ENCODE data around the gene MPZL1. TPM values are rescaled to one million over a fixed set of nuclear protein-coding genes. Genes with fewer than 3 reads are reported as not detected.

MPZL1 gene
- total RNA-seq = 104 and 106 TPM in 2 replicates

DNA sequence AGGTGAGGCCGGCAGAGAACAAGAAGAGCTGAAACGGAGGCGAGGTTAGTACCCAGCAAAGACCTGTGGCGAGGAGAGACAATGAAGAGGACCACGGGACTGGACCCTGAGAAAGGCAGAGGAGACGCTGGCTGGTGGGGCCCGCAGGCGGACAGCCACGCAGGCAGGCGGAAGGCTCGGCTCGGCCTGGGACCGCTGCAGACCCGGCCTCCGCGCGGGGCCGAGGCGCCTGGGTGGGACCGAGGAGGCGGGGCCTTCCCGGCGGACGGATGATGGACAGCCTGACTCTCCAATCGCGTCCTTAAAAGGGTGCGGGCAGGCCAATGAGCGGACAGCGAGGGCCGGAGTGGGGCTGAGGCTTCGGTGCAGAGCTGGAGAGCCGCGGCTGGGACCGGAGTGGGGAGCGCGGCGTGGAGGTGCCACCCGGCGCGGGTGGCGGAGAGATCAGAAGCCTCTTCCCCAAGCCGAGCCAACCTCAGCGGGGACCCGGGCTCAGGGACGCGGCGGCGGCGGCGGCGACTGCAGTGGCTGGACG lies at the start of gene MPZL1:
Gene MPZL1 (plus strand): TSS at position 366 of the 535 bp plus-strand sequence. CDS start 170 bp downstream, outside the sequence.

Other genes with a start within 250 kb of the MPZL1 start
- 0.44 TPM in 1 of 2 replicates, not detected in the other for gene CD247, start 203.5 kb upstream of the MPZL1 start, total RNA-seq
- 256 and 303 TPM in 2 replicates for gene CREG1, start 168.2 kb upstream of the MPZL1 start, total RNA-seq
- 1.6 and 1.7 TPM in 2 replicates for gene RCSD1, start 91.8 kb upstream of the MPZL1 start, total RNA-seq
- 0.06 TPM in 1 of 2 replicates, not detected in the other for gene ADCY10, start 192.2 kb downstream of the MPZL1 start, total RNA-seq
- 49.2 and 55.1 TPM in 2 replicates for gene DCAF6, start 214.7 kb downstream of the MPZL1 start, total RNA-seq
- 34.5 and 38.8 TPM in 2 replicates for gene MPC2, start 215.1 kb downstream of the MPZL1 start, total RNA-seq